Measurements from ENCODE around the gene DNAI2. TPM values are rescaled to one million over a fixed set of nuclear protein-coding genes. Genes with fewer than 3 reads are reported as not detected.
"Not testable (repeated sequence)": the region's sequence is repeated elsewhere in the genome, so short reads cannot be mapped to it uniquely, and the experiment has no call there.

Gene DNAI2
- total RNA-seq, 1 experiment from 2014 or later: not detected

GRCh38 chr17:74244128-74244527 is 29.9 kb upstream of the DNAI2 start:
- DNase-seq (ENCODE audit: low read depth): no peak

GRCh38 chr17:74244548-74244947 is 29.5 kb upstream of the DNAI2 start:
- DNase-seq (ENCODE audit: low read depth): no peak

GRCh38 chr17:74245145-74245831 is 28.7 kb upstream of the DNAI2 start:
- DNase-seq (ENCODE audit: low read depth): no peak

GRCh38 chr17:74245871-74246270 is 28.2 kb upstream of the DNAI2 start:
- DNase-seq (ENCODE audit: low read depth): no peak

DNA sequence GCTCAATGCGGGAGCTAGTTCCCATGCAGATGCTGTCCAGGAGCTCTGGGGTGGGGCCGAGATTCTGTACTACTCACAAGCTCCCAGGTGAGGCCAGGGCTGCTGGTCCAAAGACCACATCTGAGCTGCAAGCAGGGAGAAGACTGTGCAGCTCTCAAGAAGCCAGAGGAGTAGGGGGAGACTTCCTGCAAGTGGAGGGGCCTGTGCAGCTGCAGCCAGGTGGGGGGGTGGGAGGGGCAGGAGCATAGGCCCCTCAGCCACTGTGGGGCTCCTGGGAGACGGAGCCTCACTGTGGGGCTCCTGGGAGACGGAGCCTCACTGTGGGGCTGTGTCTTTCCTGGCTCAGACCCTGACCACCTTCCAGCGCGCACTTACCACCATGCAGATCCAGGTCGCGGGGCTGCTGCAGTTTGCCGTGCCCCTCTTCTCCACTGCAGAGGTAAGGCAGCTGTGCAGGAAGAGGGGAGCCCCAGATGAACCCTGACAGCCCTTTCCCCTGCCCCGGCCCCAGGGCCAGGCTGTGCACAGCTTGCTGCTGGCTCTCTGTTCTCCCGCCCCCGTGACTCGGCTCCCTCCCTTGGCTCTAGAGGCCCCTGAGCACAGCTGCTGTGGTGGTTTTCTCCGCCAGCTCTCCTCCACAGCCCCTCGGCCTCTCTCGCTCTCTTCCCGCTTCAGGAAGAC is 24.3 kb upstream of the DNAI2 start:
- DNase-seq (ENCODE audit: low read depth): no peak

- no peak for DNase-seq (ENCODE audit: low read depth)
These were observed 23.6 kb upstream of the DNAI2 start for GRCh38 chr17:74250324-74250995.

GRCh38 chr17:74251051-74251450 is 23.0 kb upstream of the DNAI2 start:
- no peak for DNase-seq (ENCODE audit: low read depth)

GRCh38 chr17:74251569-74251968 is 22.5 kb upstream of the DNAI2 start:
- DNase-seq (ENCODE audit: low read depth): no peak

GRCh38 chr17:74252211-74252610 is 21.8 kb upstream of the DNAI2 start:
- no peak for DNase-seq (ENCODE audit: low read depth)

DNA sequence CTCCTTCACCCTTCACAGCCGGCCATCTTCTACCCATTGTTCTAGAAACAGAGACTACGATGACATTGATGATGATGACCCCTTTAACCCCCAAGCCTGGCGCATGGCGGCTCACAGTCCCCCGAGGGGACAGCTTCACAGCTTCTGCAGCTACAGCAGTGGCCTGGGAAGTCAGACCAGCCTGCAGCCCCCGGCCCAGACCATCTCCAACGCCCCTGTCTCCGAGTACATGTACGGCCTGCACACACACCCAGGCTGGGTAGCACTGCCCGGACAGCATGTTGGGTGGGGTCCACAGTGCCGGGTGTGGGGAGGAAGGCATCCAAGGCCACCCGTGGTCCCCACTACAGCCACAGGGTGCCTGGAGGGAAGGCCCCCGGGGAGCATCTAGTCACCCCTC is 21.0 kb upstream of the DNAI2 start:
- DNase-seq (ENCODE audit: low read depth): no peak

DNA sequence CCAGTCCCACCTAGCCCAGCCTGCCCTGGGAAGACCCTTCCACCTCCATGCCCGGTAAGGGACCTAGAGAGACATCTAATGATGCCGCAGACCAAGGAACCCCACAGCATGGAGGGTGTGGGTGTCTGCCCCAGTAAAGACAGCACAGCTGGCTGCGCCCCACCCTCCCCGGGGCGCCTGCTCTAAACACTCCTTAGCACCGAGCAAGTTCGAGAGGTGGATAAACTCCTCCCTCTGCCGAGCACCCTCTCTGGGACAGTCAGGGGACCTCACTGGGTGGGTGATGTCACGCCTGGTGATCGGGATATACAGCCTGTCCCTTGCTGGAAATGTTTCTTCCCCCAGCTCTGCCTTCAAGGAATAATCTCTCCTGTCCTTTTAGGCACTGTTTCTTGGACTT is 16.7 kb upstream of the DNAI2 start:
- no peak for DNase-seq (ENCODE audit: low read depth)

- DNase-seq (ENCODE audit: low read depth): no peak
These were observed 14.1 kb upstream of the DNAI2 start for GRCh38 chr17:74259667-74260524.

- DNase-seq (ENCODE audit: low read depth): no peak
These were observed 13.5 kb upstream of the DNAI2 start for GRCh38 chr17:74260525-74260850.

DNA sequence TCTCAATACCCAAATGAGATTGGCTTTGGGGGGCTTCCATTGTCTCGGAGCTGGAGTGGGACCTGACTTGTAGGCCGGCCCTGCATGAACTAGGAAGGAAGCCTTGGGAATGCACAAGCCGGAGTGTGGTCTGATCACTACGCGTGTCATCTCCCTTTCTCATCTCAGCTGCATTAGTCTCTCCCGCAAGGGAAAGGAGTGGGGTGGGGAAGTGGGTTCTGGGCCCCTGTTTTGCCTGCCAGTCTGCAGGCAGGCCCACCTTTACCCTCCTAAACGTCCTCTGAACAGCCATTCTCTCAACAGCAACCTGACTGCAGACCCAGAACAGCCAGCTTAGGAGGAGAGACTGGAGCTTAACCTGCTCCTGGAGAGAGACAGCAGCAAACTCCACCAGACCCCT is 11.4 kb upstream of the DNAI2 start:
- no peak for DNase-seq (ENCODE audit: low read depth)

- DNase-seq (ENCODE audit: low read depth): not testable (repeated sequence)
These were observed 7.0 kb upstream of the DNAI2 start for GRCh38 chr17:74267054-74267453.

GRCh38 chr17:74267579-74267978 is 6.5 kb upstream of the DNAI2 start:
- no peak for DNase-seq (ENCODE audit: low read depth)

DNA sequence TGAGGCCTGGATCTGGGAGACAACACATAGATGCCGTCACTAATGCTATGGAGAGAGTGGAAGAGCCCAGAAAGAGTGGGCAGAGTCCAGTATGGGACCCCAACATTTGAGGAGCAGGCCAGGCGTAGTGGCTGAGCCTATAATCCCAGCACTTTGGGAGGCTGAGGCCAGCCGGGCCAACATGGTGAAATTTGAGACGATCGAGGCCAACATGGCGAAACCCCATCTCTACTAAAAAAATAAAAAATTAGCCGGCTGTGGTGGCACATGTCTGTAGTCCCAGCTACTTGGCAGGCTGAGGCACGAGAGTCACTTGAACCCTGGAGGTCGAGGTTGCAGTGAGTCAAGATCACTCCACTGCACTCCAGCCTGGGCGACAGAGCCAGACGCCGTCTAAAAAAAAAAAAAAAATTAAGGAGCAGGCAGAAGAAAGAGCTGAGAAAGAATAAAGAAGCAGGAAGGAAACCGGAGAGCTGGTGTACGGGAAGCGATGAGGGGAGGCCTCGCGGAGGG is 6.0 kb upstream of the DNAI2 start:
- no peak for DNase-seq (ENCODE audit: low read depth)

DNA sequence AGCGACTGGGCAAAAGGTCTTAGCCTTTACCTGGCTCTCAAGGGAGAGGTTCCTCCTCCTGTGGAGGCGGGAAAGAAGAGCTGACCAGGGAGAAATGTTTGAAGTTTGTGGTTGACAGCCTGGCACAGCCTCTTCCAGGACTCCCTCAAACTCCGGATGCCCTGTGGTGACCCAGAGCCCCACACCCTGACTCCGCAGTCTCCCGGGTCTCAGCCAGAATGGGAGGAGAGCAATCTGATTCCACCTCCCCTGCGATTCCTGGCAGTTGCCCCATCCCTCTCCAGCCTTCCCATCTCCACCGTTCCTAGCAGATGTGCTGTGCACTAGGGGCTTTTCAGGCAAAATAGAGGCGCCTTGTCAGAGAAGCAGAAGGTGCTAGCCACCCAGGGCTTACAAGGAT is 5.5 kb upstream of the DNAI2 start:
- DNase-seq (ENCODE audit: low read depth): peak; percentile 11

- DNase-seq (ENCODE audit: low read depth): no peak
These were observed 3.7 kb upstream of the DNAI2 start for GRCh38 chr17:74270333-74270732.

DNA sequence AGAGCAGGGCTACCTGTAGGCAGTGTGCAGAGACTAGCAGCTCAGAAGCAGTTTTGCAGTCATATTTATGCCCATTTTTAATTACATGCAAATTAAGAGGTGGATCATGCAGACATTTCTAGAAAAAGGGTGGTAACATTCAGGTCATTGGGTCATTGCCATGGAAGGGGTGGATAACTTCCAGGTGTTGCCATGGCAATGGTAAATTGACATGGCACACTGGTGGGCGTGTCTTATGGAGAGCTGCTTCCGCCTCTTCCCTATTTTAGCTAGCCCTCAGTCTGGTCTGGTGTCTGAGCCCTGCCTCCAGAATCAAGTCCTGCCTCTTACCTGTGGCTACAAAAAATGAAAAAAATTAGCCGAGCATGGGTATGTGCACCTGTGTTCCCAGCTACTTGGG is 2.8 kb upstream of the DNAI2 start:
- DNase-seq (ENCODE audit: low read depth): no peak

- no peak for DNase-seq (ENCODE audit: low read depth)
These were observed 2.0 kb upstream of the DNAI2 start for GRCh38 chr17:74271901-74272561.

Measured in HT1080 (cell line).